HL-60 (cell line): ENCODE results near the gene ITGB2.

ENCODE experiments used
- DNase-seq, 2 experiments: peaks; one replicate each; pipeline ENCODE4 v3.0.0-alpha.2; 2010 to 2020; ENCODE audit warnings: low read depth in 1 of 2, low spot score in 1 of 2
- H3K27ac ChIP-seq: fragments of 250-450 bp; sonication (Bioruptor Pico); replicated peaks from 2 replicates; pipeline ENCODE4 v1.5.1; 2020; ENCODE audit warnings: mild to moderate bottlenecking, moderate library complexity
- H3K27me3 ChIP-seq: fragments of 250-450 bp; sonication (Bioruptor Pico); 2 replicates; pipeline ENCODE4 v1.5.1; 2021; ENCODE audit warnings: mild to moderate bottlenecking, moderate library complexity; ENCODE audit not compliant: insufficient read depth, poor library complexity, severe bottlenecking
- H3K4me3 ChIP-seq: replicated peaks from 2 replicates; pipeline ENCODE4 v1.5.1; 2011; ENCODE audit warnings: mild to moderate bottlenecking, control low read depth, low read length; ENCODE audit not compliant: insufficient read depth
- GABPA ChIP-seq: IDR thresholded peaks from 2 replicates; pipeline ENCODE4 v1.6.1; 2012; ENCODE audit warnings: low read depth
- POLR2AphosphoS5 ChIP-seq: IDR thresholded peaks from 2 replicates; pipeline ENCODE4 v1.6.1; 2012; ENCODE audit warnings: low read depth
- SPI1 ChIP-seq: IDR thresholded peaks from 2 replicates; pipeline ENCODE4 v1.6.1; 2012; ENCODE audit warnings: low read depth, mild to moderate bottlenecking, borderline replicate concordance
- TF ChIP-seq, protein P1 (sequence below): IDR thresholded peaks from one replicate; pipeline ENCODE4 v1.5.1; 2011; ENCODE audit warnings: low read length, control low read depth, inconsistent platforms; ENCODE audit not compliant: insufficient read depth
- TF ChIP-seq, protein P2 (sequence below): IDR thresholded peaks from 2 replicates; pipeline ENCODE4 v1.6.1; 2012; ENCODE audit warnings: low read depth; ENCODE audit not compliant: insufficient replicate concordance

ITGB2 gene

DNA sequence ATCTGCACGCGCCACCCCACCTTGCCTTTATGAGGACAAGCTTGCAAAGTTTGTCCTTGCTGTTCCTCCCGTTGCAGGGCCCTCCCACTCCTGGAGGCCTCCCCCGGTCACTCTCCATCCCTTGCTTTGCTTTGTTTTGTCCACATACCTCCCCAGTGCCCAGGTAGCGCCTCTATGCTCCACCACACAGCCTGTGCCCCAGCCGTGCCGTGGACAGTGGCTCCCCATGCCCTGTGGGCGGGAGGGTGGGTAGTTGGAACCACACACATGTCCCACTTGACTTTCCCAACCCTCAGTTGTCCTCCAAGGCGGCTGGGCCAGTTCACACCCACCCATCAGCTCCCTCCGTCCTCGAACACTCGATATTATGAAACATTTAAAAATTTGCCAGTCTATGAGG lies 43.7 kb upstream of the ITGB2 start:
- Histone ChIP-seq H3K27ac (no peak overlapping the region), H3K4me3 (no peak overlapping the region), H3K27me3 (no peaks in the 10 kb centered on the region)
- TF ChIP-seq, protein P1, sequence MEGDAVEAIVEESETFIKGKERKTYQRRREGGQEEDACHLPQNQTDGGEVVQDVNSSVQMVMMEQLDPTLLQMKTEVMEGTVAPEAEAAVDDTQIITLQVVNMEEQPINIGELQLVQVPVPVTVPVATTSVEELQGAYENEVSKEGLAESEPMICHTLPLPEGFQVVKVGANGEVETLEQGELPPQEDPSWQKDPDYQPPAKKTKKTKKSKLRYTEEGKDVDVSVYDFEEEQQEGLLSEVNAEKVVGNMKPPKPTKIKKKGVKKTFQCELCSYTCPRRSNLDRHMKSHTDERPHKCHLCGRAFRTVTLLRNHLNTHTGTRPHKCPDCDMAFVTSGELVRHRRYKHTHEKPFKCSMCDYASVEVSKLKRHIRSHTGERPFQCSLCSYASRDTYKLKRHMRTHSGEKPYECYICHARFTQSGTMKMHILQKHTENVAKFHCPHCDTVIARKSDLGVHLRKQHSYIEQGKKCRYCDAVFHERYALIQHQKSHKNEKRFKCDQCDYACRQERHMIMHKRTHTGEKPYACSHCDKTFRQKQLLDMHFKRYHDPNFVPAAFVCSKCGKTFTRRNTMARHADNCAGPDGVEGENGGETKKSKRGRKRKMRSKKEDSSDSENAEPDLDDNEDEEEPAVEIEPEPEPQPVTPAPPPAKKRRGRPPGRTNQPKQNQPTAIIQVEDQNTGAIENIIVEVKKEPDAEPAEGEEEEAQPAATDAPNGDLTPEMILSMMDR = no peak
- TF ChIP-seq GABPA = no peak
- TF ChIP-seq POLR2AphosphoS5 = no peak
- no peak for TF ChIP-seq SPI1
- TF ChIP-seq, protein P2, sequence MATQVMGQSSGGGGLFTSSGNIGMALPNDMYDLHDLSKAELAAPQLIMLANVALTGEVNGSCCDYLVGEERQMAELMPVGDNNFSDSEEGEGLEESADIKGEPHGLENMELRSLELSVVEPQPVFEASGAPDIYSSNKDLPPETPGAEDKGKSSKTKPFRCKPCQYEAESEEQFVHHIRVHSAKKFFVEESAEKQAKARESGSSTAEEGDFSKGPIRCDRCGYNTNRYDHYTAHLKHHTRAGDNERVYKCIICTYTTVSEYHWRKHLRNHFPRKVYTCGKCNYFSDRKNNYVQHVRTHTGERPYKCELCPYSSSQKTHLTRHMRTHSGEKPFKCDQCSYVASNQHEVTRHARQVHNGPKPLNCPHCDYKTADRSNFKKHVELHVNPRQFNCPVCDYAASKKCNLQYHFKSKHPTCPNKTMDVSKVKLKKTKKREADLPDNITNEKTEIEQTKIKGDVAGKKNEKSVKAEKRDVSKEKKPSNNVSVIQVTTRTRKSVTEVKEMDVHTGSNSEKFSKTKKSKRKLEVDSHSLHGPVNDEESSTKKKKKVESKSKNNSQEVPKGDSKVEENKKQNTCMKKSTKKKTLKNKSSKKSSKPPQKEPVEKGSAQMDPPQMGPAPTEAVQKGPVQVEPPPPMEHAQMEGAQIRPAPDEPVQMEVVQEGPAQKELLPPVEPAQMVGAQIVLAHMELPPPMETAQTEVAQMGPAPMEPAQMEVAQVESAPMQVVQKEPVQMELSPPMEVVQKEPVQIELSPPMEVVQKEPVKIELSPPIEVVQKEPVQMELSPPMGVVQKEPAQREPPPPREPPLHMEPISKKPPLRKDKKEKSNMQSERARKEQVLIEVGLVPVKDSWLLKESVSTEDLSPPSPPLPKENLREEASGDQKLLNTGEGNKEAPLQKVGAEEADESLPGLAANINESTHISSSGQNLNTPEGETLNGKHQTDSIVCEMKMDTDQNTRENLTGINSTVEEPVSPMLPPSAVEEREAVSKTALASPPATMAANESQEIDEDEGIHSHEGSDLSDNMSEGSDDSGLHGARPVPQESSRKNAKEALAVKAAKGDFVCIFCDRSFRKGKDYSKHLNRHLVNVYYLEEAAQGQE = no peak
- no peak for DNase-seq

DNA sequence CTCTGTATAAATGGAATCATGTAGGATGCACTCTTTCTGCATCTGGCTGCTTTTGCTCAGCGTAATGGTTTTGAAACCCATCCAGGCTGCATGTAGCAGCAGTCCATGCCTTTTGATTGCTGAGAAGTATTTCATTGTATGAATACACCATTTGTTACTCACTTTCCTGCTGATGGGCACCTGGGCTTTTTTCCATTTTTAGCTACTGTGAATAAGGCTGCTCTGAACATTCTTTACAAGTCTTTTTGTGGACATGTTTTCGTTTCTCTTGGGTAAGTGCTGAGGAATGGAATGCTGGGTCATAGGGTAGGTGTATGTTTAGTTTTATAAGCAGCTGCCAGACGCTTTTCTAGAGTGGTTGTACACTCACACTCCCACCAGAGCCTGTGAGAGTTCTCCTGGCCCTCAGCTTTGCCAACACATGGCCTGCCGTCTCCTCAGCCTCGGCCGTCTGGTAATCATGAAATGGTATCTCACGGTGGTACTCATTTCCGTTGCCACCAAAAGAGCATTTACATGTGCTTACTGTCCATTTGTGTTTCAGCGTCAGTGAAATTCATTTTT lies 41.8 kb upstream of the ITGB2 start:
- H3K27me3 ChIP-seq = no peaks in the 10 kb centered on the region
- DNase-seq = no peak
- H3K4me3 ChIP-seq = no peak overlapping the region
- TF ChIP-seq SPI1 = no peak
- no peak for TF ChIP-seq GABPA
- TF ChIP-seq, protein P2 = no peak
- TF ChIP-seq, protein P1 = no peak
- no peak for TF ChIP-seq POLR2AphosphoS5
- no peak overlapping the region for H3K27ac ChIP-seq

DNA sequence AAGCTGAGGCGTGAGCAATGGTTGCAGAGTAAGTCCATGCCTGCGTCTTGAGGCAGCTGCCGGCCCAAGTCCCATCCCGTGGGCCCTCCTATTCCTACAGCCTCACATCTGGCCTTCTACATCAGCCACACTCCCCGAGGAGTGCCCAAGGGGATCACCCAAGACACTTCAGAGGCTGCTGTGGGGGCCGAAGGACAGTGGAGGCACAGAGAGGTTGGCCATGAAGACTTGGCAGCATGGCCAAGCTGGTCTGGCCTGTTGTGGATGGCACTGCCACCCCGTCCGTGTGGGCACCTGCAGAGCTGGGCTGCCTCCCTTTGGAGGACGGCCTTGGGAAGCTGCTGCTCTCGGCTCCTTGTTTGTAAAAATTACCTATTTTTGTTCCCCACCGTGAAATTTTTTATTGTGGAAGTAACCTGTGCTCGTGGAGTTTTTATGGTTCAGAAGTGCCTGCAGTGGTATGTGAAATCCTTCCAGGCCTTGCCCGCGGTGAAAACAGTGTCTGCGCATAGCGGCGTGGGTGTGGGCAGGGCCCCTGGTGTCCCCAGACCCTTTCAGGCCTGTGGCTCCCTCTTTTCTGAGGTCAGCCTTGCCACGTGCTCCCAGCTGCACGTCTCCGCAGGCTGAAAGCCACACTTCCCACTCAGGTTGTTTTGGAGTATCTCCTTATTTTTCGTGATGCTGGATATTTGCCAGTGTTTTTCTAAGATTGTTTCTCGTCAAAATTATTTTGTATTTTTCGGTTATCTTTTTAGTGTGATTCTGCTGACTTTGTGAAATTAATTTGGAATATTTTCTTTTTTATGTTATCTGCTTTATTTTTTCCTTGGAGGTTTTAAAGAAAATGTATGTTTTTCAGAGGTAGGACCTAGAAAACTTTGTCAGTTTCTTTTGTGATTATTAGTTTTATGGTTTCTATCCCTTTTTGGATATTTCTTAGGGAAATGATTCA lies 39.7 kb upstream of the ITGB2 start:
- DNase-seq = no peak
- Histone ChIP-seq H3K27me3 (no peaks in the 10 kb centered on the region), H3K4me3 (no peak overlapping the region), H3K27ac (no peak overlapping the region)
- no peak for TF ChIP-seq POLR2AphosphoS5

DNA sequence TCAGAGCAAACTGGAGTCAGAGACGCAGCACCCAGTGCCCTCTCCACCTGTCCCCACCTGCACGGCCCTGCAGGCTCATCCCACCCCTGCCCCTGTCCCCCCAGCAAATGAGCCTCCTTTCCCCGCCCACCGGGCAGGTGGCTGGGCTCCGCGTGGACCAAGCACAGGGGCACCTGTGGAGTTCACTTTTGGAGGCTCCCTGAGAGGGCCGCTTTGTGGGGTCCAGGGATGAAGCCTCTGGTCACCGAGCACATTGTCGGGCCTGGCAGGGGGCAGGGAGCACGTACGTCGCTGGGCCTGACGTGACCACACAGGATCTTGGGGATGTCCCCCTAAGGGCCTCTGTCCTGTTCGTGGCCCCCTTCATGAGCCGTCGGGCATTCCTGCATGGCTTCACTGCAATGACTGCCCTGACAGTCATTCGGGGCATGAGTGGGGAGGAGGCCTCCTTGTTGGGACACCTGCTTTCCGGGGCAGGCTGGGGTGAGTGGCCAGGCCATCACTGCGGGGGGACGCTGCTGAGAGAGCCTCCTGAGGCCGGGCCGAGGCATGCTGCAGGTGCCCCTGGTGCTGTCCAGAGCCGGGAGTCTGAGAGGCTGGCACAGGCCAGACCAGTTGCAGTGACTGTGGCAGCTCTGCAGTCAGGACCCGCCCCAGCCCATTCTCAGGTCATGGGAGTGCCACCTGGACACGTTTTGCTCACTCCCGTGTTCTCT lies 38.8 kb upstream of the ITGB2 start:
- no peak for DNase-seq
- no peak for TF ChIP-seq POLR2AphosphoS5
- TF ChIP-seq, protein P2 = no peak
- no peak for TF ChIP-seq GABPA
- TF ChIP-seq, protein P1 = no peak
- TF ChIP-seq SPI1 = no peak
- Histone ChIP-seq H3K4me3 (no peak overlapping the region), H3K27ac (no peak overlapping the region), H3K27me3 (no peaks in the 10 kb centered on the region)
